Measurements from ENCODE around the gene DLGAP4.

DLGAP4 gene

GRCh38 chr20:36270744-36271638, 35.1 kb upstream of the DLGAP4 start:
- H3K9me3 Mint-ChIP-seq = no peaks in the 10 kb centered on the region
- H3K27ac Mint-ChIP-seq (ENCODE audit: low read depth) = no peak overlapping the region
- H3K36me3 Mint-ChIP-seq (ENCODE audit: insufficient read depth) = no peaks in the 10 kb centered on the region
- peaks cover 45% of the 10 kb centered on the region for H3K27me3 Mint-ChIP-seq
- ATAC-seq (replicated peaks; ENCODE audit: extremely low read depth, poor library complexity, severe bottlenecking) = no peak
- H3K4me3 Mint-ChIP-seq = no peak overlapping the region
- DNase-seq (ENCODE audit: low spot score in 2 of 2) = no peak
- H3K4me1 Mint-ChIP-seq = no peaks in the 10 kb centered on the region

- no peak for DNase-seq (ENCODE audit: low spot score in 2 of 2)
- Mint-ChIP-seq H3K27ac (ENCODE audit: low read depth) (no peak overlapping the region), H3K4me3 (no peak overlapping the region), H3K36me3 (ENCODE audit: insufficient read depth) (no peaks in the 10 kb centered on the region), H3K27me3 (peaks cover 47% of the 10 kb centered on the region), H3K4me1 (no peaks in the 10 kb centered on the region), H3K9me3 (no peaks in the 10 kb centered on the region)
- ATAC-seq (replicated peaks; ENCODE audit: extremely low read depth, poor library complexity, severe bottlenecking) = no peak
These were observed 34.2 kb upstream of the DLGAP4 start for GRCh38 chr20:36271639-36272546.

- Mint-ChIP-seq H3K27me3 (peaks cover 55% of the 10 kb centered on the region), H3K4me3 (no peak overlapping the region), H3K4me1 (no peaks in the 10 kb centered on the region), H3K9me3 (no peaks in the 10 kb centered on the region), H3K27ac (ENCODE audit: low read depth) (no peak overlapping the region), H3K36me3 (ENCODE audit: insufficient read depth) (no peaks in the 10 kb centered on the region)
- no peak for ATAC-seq (replicated peaks; ENCODE audit: extremely low read depth, poor library complexity, severe bottlenecking)
- no peak for DNase-seq (ENCODE audit: low spot score in 2 of 2)
These were observed 33.5 kb upstream of the DLGAP4 start for GRCh38 chr20:36272547-36273220.

- peaks cover 62% of the 10 kb centered on the region for H3K27me3 Mint-ChIP-seq
- H3K4me3 Mint-ChIP-seq = no peak overlapping the region
- DNase-seq (ENCODE audit: low spot score in 2 of 2) (no peak), ATAC-seq (replicated peaks; ENCODE audit: extremely low read depth, poor library complexity, severe bottlenecking) (no peak)
- no peaks in the 10 kb centered on the region for H3K36me3 Mint-ChIP-seq (ENCODE audit: insufficient read depth)
- no peaks in the 10 kb centered on the region for H3K9me3 Mint-ChIP-seq
- no peaks in the 10 kb centered on the region for H3K4me1 Mint-ChIP-seq
- H3K27ac Mint-ChIP-seq (ENCODE audit: low read depth) = no peak overlapping the region
These were observed 32.5 kb upstream of the DLGAP4 start for GRCh38 chr20:36273414-36274180.

- DNase-seq (ENCODE audit: low spot score in 2 of 2) (no peak), ATAC-seq (replicated peaks; ENCODE audit: extremely low read depth, poor library complexity, severe bottlenecking) (no peak)
- Mint-ChIP-seq H3K27ac (ENCODE audit: low read depth) (no peak overlapping the region), H3K9me3 (no peaks in the 10 kb centered on the region), H3K36me3 (ENCODE audit: insufficient read depth) (no peaks in the 10 kb centered on the region), H3K27me3 (peaks cover 62% of the 10 kb centered on the region), H3K4me3 (no peak overlapping the region), H3K4me1 (no peaks in the 10 kb centered on the region)
These were observed 31.8 kb upstream of the DLGAP4 start for GRCh38 chr20:36274181-36274841.

GRCh38 chr20:36275011-36275410, 31.1 kb upstream of the DLGAP4 start:
- ATAC-seq (replicated peaks; ENCODE audit: extremely low read depth, poor library complexity, severe bottlenecking) = no peak
- no peaks in the 10 kb centered on the region for H3K4me1 Mint-ChIP-seq
- no peak overlapping the region for H3K4me3 Mint-ChIP-seq

GRCh38 chr20:36275441-36276189, 30.5 kb upstream of the DLGAP4 start:
- Mint-ChIP-seq H3K4me1 (no peaks in the 10 kb centered on the region), H3K27me3 (peaks cover 70% of the 10 kb centered on the region)
- no peak for ATAC-seq (replicated peaks; ENCODE audit: extremely low read depth, poor library complexity, severe bottlenecking)

More at GRCh38 chr20:36275011-36275410, 31.1 kb upstream of the DLGAP4 start:
- no peaks in the 10 kb centered on the region for H3K36me3 Mint-ChIP-seq (ENCODE audit: insufficient read depth)
- peaks cover 64% of the 10 kb centered on the region for H3K27me3 Mint-ChIP-seq
- no peak overlapping the region for H3K27ac Mint-ChIP-seq (ENCODE audit: low read depth)
- no peaks in the 10 kb centered on the region for H3K9me3 Mint-ChIP-seq
- no peak for DNase-seq (ENCODE audit: low spot score in 2 of 2)

GRCh38 chr20:36277546-36277945, 28.6 kb upstream of the DLGAP4 start:
- Mint-ChIP-seq H3K27ac (ENCODE audit: low read depth) (no peak overlapping the region), H3K27me3 (peaks cover 74% of the 10 kb centered on the region)

More at GRCh38 chr20:36275441-36276189, 30.5 kb upstream of the DLGAP4 start:
- H3K9me3 Mint-ChIP-seq = no peaks in the 10 kb centered on the region
- H3K36me3 Mint-ChIP-seq (ENCODE audit: insufficient read depth) = no peaks in the 10 kb centered on the region
- no peak overlapping the region for H3K27ac Mint-ChIP-seq (ENCODE audit: low read depth)
- no peak for DNase-seq (ENCODE audit: low spot score in 2 of 2)
- no peak overlapping the region for H3K4me3 Mint-ChIP-seq

GRCh38 chr20:36279362-36279761, 26.8 kb upstream of the DLGAP4 start:
- DNase-seq (ENCODE audit: low spot score in 2 of 2) = no peak
- Mint-ChIP-seq H3K27ac (ENCODE audit: low read depth) (no peak overlapping the region), H3K4me1 (no peaks in the 10 kb centered on the region), H3K4me3 (no peak overlapping the region), H3K27me3 (peaks cover 70% of the 10 kb centered on the region), H3K36me3 (ENCODE audit: insufficient read depth) (peaks cover 2% of the 10 kb centered on the region), H3K9me3 (no peaks in the 10 kb centered on the region)
- no peak for ATAC-seq (replicated peaks; ENCODE audit: extremely low read depth, poor library complexity, severe bottlenecking)

More at GRCh38 chr20:36277546-36277945, 28.6 kb upstream of the DLGAP4 start:
- H3K36me3 Mint-ChIP-seq (ENCODE audit: insufficient read depth) = peaks cover 2% of the 10 kb centered on the region
- ATAC-seq (replicated peaks; ENCODE audit: extremely low read depth, poor library complexity, severe bottlenecking) = no peak
- H3K9me3 Mint-ChIP-seq = no peaks in the 10 kb centered on the region
- no peaks in the 10 kb centered on the region for H3K4me1 Mint-ChIP-seq
- DNase-seq (ENCODE audit: low spot score in 2 of 2) = no peak
- no peak overlapping the region for H3K4me3 Mint-ChIP-seq

- Mint-ChIP-seq H3K9me3 (no peaks in the 10 kb centered on the region), H3K27ac (ENCODE audit: low read depth) (no peak overlapping the region), H3K36me3 (ENCODE audit: insufficient read depth) (peaks cover 2% of the 10 kb centered on the region), H3K4me3 (no peak overlapping the region), H3K4me1 (no peaks in the 10 kb centered on the region), H3K27me3 (peaks cover 65% of the 10 kb centered on the region)
- ATAC-seq (replicated peaks; ENCODE audit: extremely low read depth, poor library complexity, severe bottlenecking) (no peak), DNase-seq (ENCODE audit: low spot score in 2 of 2) (no peak)
These were observed 26.4 kb upstream of the DLGAP4 start for GRCh38 chr20:36279776-36280175.

GRCh38 chr20:36281785-36282380, 24.3 kb upstream of the DLGAP4 start:
- no peaks in the 10 kb centered on the region for H3K4me1 Mint-ChIP-seq
- ATAC-seq (replicated peaks; ENCODE audit: extremely low read depth, poor library complexity, severe bottlenecking) (no peak), DNase-seq (ENCODE audit: low spot score in 2 of 2) (no peak)
- H3K27ac Mint-ChIP-seq (ENCODE audit: low read depth) = no peak overlapping the region
- H3K27me3 Mint-ChIP-seq = peaks cover 64% of the 10 kb centered on the region
- H3K36me3 Mint-ChIP-seq (ENCODE audit: insufficient read depth) = peaks cover 2% of the 10 kb centered on the region
- no peak overlapping the region for H3K4me3 Mint-ChIP-seq
- no peaks in the 10 kb centered on the region for H3K9me3 Mint-ChIP-seq
